Glutamatergic neuron (in vitro differentiated cells): ENCODE data around the gene GGN. TPM values are rescaled to one million over a fixed set of nuclear protein-coding genes. Genes with fewer than 3 reads are reported as not detected.

Source experiments
- DNase-seq: peaks from one replicate; pipeline ENCODE4 v3.0.0; 2022
- H3K27ac Mint-ChIP-seq: one replicate; pipeline ENCODE4 v1.8.0; 2020; ENCODE audit warnings: mild to moderate bottlenecking, mixed read lengths, inconsistent platforms; ENCODE audit not compliant: unreplicated experiment
- H3K27me3 Mint-ChIP-seq: one replicate; pipeline ENCODE4 v1.8.0; 2020; ENCODE audit warnings: mild to moderate bottlenecking, moderate library complexity, mixed read lengths, inconsistent platforms; ENCODE audit not compliant: unreplicated experiment
- H3K36me3 Mint-ChIP-seq: one replicate; pipeline ENCODE4 v1.8.0; 2020; ENCODE audit warnings: mild to moderate bottlenecking, mixed read lengths, inconsistent platforms; ENCODE audit not compliant: unreplicated experiment
- H3K4me1 Mint-ChIP-seq: one replicate; pipeline ENCODE4 v1.8.0; 2020; ENCODE audit warnings: mild to moderate bottlenecking, low read depth, mixed read lengths, inconsistent platforms; ENCODE audit not compliant: unreplicated experiment
- H3K4me3 Mint-ChIP-seq: one replicate; pipeline ENCODE4 v1.8.0; 2020; ENCODE audit warnings: mild to moderate bottlenecking, mixed read lengths, inconsistent platforms; ENCODE audit not compliant: unreplicated experiment
- H3K9me3 Mint-ChIP-seq: one replicate; pipeline ENCODE4 v1.8.0; 2020; ENCODE audit warnings: mild to moderate bottlenecking, moderate library complexity, mixed read lengths, inconsistent platforms; ENCODE audit not compliant: unreplicated experiment
- long read RNA-seq: library from polyadenylated mRNA; unstranded; transcript quantifications from one replicate; pipeline ENCODE4 v2.0.0, GENCODE V29; 2020; ENCODE audit not compliant: unreplicated experiment
- total RNA-seq: library from RNA; stranded (reverse); fragmentation: NEBNext Ultra II Directional; extraction: Animal tissue kit (Norgen Biotek cat#: 25700); gene quantifications from one replicate; pipeline ENCODE4 v1.2.1, GENCODE V29; 2021; ENCODE audit not compliant: unreplicated experiment
- TF ChIP-seq, protein P1 (sequence below): fragments of 200-600 bp; sonication (generic); IDR thresholded peaks from one replicate; pipeline ENCODE4 v1.5.0; 2021; ENCODE audit not compliant: partially characterized antibody, unreplicated experiment

GGN gene, protein sequence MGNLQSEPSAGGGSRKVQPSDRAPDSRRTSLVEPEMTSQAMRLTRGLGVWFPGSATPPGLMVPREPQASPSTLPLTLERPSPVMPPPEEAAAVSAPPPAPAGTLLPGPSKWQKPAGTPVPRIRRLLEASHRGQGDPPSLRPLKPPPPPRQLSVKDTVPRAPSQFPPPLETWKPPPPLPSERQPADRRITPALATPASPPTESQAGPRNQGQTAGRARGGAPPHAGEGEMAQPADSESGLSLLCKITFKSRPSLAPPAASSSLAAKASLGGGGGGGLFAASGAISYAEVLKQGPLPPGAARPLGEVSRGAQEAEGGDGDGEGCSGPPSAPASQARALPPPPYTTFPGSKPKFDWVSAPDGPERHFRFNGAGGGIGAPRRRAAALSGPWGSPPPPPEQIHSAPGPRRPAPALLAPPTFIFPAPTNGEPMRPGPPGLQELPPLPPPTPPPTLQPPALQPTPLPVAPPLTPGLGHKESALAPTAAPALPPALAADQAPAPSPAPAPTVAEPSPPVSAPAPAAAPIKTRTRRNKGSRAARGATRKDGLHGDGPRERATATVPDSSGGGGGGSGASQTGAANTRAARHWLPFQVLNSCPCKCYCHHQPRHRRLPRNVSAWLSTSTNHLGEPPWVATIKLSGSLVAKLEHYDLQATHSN
- total RNA-seq, result 2.0 TPM
- long read RNA-seq, partial matches to known transcripts, result 0 of 2 reads
- long read RNA-seq, other reads (novel, unspliced or antisense), result 2 of 2 reads

DNA sequence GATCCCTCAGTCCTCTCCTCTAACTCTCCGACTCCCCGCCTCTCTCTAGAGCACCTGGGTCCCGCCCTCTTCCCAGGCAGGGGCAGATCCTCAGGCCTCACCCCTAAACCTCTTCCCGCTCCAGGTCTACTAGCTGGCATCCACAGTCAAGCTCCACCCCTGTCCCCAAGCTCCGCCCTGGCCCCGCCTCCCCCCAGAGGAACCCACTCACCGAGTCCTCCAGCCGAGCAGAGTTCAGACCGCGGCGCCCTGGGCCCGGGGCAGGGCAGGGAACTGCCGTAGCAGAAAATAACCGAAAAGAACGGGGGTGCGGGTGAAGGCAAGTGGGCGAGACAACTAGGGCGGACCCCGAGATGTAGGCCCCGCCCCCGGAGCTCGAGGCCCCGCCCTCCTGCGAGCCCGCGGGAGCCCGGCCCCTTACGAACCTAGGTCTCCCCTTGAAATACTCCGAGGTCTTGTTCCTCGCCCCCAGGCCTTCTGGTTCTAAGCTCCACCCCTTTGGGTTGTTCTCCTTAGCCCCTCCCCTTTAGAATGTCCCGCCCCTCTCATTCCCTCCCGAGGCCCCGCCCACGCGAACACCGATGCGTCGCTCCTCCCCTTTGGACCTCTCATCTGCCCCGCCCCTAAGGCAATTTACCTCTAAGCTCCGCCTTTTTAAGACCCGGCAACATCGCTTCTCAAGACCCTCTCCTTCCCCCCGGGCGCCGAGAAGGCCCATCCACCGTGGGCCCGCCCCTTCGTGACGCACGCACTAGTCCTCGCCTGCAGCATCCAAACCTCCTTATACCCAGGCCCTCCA, at the start of gene GGN:
Gene GGN (minus strand): TSS at position 485 of the 799 bp plus-strand sequence. CDS start 773 bp downstream, outside the sequence.
- Mint-ChIP-seq H3K27ac (peak within 1 kb of the TSS; percentile 81), H3K27me3 (peaks cover 23% of the 10 kb centered on the region), H3K36me3 (peaks cover 4% of the 10 kb centered on the region), H3K4me1 (no peaks in the 10 kb centered on the region), H3K4me3 (peak within 1 kb of the TSS; percentile 96), H3K9me3 (peaks cover 4% of the 10 kb centered on the region)
- DNase-seq, result peak; percentile 91
- TF ChIP-seq, protein P1, sequence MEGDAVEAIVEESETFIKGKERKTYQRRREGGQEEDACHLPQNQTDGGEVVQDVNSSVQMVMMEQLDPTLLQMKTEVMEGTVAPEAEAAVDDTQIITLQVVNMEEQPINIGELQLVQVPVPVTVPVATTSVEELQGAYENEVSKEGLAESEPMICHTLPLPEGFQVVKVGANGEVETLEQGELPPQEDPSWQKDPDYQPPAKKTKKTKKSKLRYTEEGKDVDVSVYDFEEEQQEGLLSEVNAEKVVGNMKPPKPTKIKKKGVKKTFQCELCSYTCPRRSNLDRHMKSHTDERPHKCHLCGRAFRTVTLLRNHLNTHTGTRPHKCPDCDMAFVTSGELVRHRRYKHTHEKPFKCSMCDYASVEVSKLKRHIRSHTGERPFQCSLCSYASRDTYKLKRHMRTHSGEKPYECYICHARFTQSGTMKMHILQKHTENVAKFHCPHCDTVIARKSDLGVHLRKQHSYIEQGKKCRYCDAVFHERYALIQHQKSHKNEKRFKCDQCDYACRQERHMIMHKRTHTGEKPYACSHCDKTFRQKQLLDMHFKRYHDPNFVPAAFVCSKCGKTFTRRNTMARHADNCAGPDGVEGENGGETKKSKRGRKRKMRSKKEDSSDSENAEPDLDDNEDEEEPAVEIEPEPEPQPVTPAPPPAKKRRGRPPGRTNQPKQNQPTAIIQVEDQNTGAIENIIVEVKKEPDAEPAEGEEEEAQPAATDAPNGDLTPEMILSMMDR, result no peak

DNA sequence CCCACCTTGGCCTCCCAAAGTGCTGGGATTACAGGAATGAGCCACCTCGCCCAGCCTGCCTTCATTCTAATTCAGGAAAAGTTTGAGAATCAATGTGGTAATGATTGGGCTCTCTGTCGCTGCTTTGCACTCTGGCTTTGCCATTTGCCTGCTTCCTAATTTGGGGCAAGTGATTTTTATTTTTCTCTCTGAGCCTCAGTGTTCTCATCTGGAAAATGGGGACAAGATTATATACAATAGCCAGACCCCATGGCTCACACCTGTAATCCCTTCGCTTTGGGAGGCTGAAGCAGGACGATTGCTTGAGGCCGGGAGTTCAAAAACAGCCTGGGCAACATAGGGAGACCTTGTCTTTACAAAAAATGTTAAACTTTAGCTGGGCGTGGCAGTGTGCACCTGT, 49.5 kb upstream of the GGN start:
- H3K27ac Mint-ChIP-seq, result no peak overlapping the region
- H3K4me3 Mint-ChIP-seq, result no peak overlapping the region
- H3K9me3 Mint-ChIP-seq, result no peaks in the 10 kb centered on the region
- TF ChIP-seq, protein P1, result no peak
- H3K4me1 Mint-ChIP-seq, result peaks cover 14% of the 10 kb centered on the region
- no peaks in the 10 kb centered on the region for H3K36me3 Mint-ChIP-seq
- peaks cover 4% of the 10 kb centered on the region for H3K27me3 Mint-ChIP-seq
- DNase-seq, result no peak

DNA sequence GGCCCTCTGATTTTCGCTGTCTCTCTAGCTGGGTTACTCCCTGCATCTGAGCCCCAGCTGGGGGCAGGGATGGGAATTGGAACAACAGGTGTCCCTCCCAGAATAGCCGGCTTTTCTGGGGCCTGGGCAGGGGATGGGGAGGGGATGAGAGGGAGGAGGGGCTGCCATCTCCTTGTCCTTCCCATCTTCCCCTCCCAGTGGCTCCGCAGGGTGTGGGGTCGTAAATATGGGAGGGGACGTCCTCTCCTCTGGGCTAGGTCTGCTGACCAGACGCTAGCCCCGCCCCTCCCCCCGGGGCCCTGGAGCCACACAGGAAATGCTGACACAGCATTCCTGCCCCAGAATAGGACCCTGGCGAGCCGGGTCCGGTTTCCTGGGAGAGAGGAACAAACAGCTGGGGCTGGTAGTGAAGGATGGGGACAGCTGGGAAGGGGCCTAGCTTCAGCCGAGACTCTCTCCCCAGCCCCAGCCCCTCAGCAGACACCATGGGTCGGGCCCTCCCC, 46.8 kb upstream of the GGN start:
- DNase-seq, result peak; percentile 67
- peak overlapping the region; percentile 83 for H3K27ac Mint-ChIP-seq
- peaks cover 16% of the 10 kb centered on the region for H3K4me1 Mint-ChIP-seq
- H3K9me3 Mint-ChIP-seq, result no peaks in the 10 kb centered on the region
- H3K36me3 Mint-ChIP-seq, result no peaks in the 10 kb centered on the region
- peaks cover 4% of the 10 kb centered on the region for H3K27me3 Mint-ChIP-seq
- TF ChIP-seq, protein P1, result no peak
- H3K4me3 Mint-ChIP-seq, result peak overlapping the region; percentile 92

DNA sequence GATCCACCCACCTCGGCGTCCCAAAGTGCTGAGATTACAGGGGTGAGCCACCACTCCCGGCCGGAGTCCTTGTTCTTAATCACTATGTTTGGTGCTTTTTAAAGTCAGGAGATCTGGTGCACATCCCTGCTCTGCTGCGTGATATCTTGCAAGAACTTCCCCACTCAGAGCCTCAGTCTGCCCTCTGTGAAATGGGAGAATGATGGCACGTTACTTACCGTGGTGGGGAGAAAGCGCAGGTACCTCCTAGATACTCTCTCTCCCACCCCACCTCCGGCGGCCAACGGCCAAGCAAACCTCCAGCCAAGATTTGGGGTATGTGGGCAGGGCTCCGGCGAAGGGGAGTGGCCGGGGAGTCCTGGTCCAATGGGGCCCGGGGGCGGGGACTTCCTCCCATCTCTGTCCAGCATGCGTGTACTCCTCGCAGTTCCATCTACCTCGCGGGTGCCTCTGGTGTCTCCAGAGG, 45.5 kb upstream of the GGN start, which contains the start of gene RYR1:
Gene RYR1 (plus strand): TSS at position 424 of the 466 bp plus-strand sequence. CDS start 139 bp downstream, outside the sequence.
- H3K36me3 Mint-ChIP-seq, result no peaks in the 10 kb centered on the region
- H3K4me3 Mint-ChIP-seq, result peak within 1 kb of the TSS; percentile 92
- H3K4me1 Mint-ChIP-seq, result peaks cover 22% of the 10 kb centered on the region
- DNase-seq, result peak; percentile 81
- no peaks in the 10 kb centered on the region for H3K9me3 Mint-ChIP-seq
- peaks cover 4% of the 10 kb centered on the region for H3K27me3 Mint-ChIP-seq
- TF ChIP-seq, protein P1, result no peak
- peak within 1 kb of the TSS; percentile 83 for H3K27ac Mint-ChIP-seq
